GM23338 (cell line): Measurements from ENCODE around the gene ALDH3A2. TPM values are rescaled to one million over a fixed set of nuclear protein-coding genes. Genes with fewer than 3 reads are reported as not detected.

ENCODE experiments used
- ATAC-seq: fragments of 200-7000 bp; cut with Tn5 transposase; 3 replicates; pipeline ENCODE4 v1.9.1; 2020
- DNase-seq: peaks from one replicate; pipeline ENCODE4 v3.0.0-alpha.2; 2015; ENCODE audit warnings: low spot score
- H2AFZ ChIP-seq: fragments of 200-600 bp; sonication (generic); 2 replicates; pipeline ENCODE4 v1.8.0; 2016; ENCODE audit warnings: antibody characterized with exemption, mild to moderate bottlenecking, moderate library complexity
- H3F3A ChIP-seq: fragments of 200-600 bp; sonication (generic); replicated peaks from 2 replicates; pipeline ENCODE4 v1.8.0; 2017; ENCODE audit warnings: antibody characterized with exemption, mixed run types, low read depth
- H3K27ac ChIP-seq: fragments of 200-600 bp; sonication (generic); 2 replicates; pipeline ENCODE4 v1.6.1; 2016; ENCODE audit warnings: low read depth
- H3K27me3 ChIP-seq: fragments of 200-600 bp; sonication (generic); 2 replicates; pipeline ENCODE4 v1.8.0; 2016; ENCODE audit warnings: mild to moderate bottlenecking, mixed run types, moderate library complexity; ENCODE audit not compliant: insufficient read depth
- H3K36me3 ChIP-seq: fragments of 200-600 bp; sonication (generic); 2 replicates; pipeline ENCODE4 v1.8.0; 2016; ENCODE audit warnings: mild to moderate bottlenecking; ENCODE audit not compliant: insufficient read depth
- H3K4me1 ChIP-seq: fragments of 200-600 bp; sonication (generic); 2 replicates; pipeline ENCODE4 v1.8.0; 2016; ENCODE audit warnings: mild to moderate bottlenecking, moderate library complexity; ENCODE audit not compliant: insufficient read depth
- H3K4me2 ChIP-seq: fragments of 200-600 bp; sonication (generic); 2 replicates; pipeline ENCODE4 v1.7.1; 2017; ENCODE audit warnings: mixed run types
- H3K4me3 ChIP-seq: fragments of 200-600 bp; sonication (generic); 2 replicates; pipeline ENCODE4 v1.6.1; 2016; ENCODE audit warnings: mixed run types
- H3K79me2 ChIP-seq: fragments of 200-600 bp; sonication (generic); replicated peaks from 2 replicates; pipeline ENCODE4 v1.8.0; 2017; ENCODE audit warnings: mild to moderate bottlenecking; ENCODE audit not compliant: insufficient read depth
- H3K9me2 ChIP-seq: fragments of 200-600 bp; sonication (generic); 2 replicates; pipeline ENCODE4 v1.8.0; 2017; ENCODE audit not compliant: insufficient read depth
- H4K20me1 ChIP-seq: fragments of 200-600 bp; sonication (generic); replicated peaks from 2 replicates; pipeline ENCODE4 v1.8.0; 2017; ENCODE audit warnings: mild to moderate bottlenecking; ENCODE audit not compliant: insufficient read depth
- H3K27ac Mint-ChIP-seq: 2 replicates; pipeline ENCODE4 v1.8.0; 2020; ENCODE audit warnings: inconsistent platforms, mild to moderate bottlenecking, moderate library complexity, mixed read lengths
- H3K27me3 Mint-ChIP-seq: 3 replicates; pipeline ENCODE4 v1.8.0; 2022; ENCODE audit warnings: low read depth, mild to moderate bottlenecking, moderate library complexity, mixed read lengths, inconsistent platforms; ENCODE audit not compliant: insufficient read depth, poor library complexity
- H3K36me3 Mint-ChIP-seq: 3 replicates; pipeline ENCODE4 v1.8.0; 2021; ENCODE audit warnings: low read depth, mild to moderate bottlenecking, inconsistent platforms, moderate library complexity, mixed read lengths
- H3K4me1 Mint-ChIP-seq: 3 replicates; pipeline ENCODE4 v1.8.0; 2020; ENCODE audit warnings: mild to moderate bottlenecking, inconsistent platforms, mixed read lengths
- H3K4me3 Mint-ChIP-seq: 3 replicates; pipeline ENCODE4 v1.8.0; 2021; ENCODE audit warnings: moderate library complexity, mild to moderate bottlenecking, inconsistent platforms, mixed read lengths
- H3K9me3 Mint-ChIP-seq: 3 replicates; pipeline ENCODE4 v1.8.0; 2020; ENCODE audit warnings: moderate library complexity, mild to moderate bottlenecking, inconsistent platforms, mixed read lengths
- CREB1 ChIP-seq: fragments of 250-450 bp; sonication (Bioruptor Pico); IDR thresholded peaks from 2 replicates; pipeline ENCODE4 v1.5.0; 2020; ENCODE audit warnings: low read depth, mild to moderate bottlenecking, moderate library complexity
- ETS1 ChIP-seq: IDR thresholded peaks from 2 replicates; pipeline ENCODE4 v1.6.1; 2016; ENCODE audit warnings: antibody characterized with exemption
- EZH2 ChIP-seq: fragments of 200-600 bp; sonication (generic); IDR thresholded peaks from one replicate; pipeline ENCODE4 v1.8.0; 2017; ENCODE audit warnings: antibody characterized with exemption, mild to moderate bottlenecking, low read depth; ENCODE audit not compliant: unreplicated experiment
- EZH2phosphoT487 ChIP-seq: fragments of 200-600 bp; sonication (generic); IDR thresholded peaks from one replicate; pipeline ENCODE4 v1.8.1; 2018; ENCODE audit warnings: antibody characterized with exemption; ENCODE audit not compliant: unreplicated experiment
- JUNB ChIP-seq: IDR thresholded peaks from one replicate; pipeline ENCODE4 v1.6.1; 2016; ENCODE audit warnings: antibody characterized with exemption; ENCODE audit not compliant: unreplicated experiment
- NANOG ChIP-seq: IDR thresholded peaks from 2 replicates; pipeline ENCODE4 v1.6.1; 2016; ENCODE audit warnings: antibody characterized with exemption, borderline replicate concordance
- POLR2AphosphoS5 ChIP-seq: IDR thresholded peaks from 2 replicates; pipeline ENCODE4 v1.6.1; 2016; ENCODE audit warnings: antibody characterized with exemption, low read depth
- STAT1 ChIP-seq: IDR thresholded peaks from one replicate; pipeline ENCODE4 v1.6.1; 2016; ENCODE audit warnings: antibody characterized with exemption; ENCODE audit not compliant: unreplicated experiment
- ZNF114 ChIP-seq: fragments of 250-450 bp; sonication (Bioruptor Pico); IDR thresholded peaks from 2 replicates; pipeline ENCODE4 v1.5.0; 2020; ENCODE audit warnings: mild to moderate bottlenecking, moderate library complexity
- ZNF331 ChIP-seq: fragments of 250-450 bp; sonication (Bioruptor Pico); IDR thresholded peaks from 2 replicates; pipeline ENCODE4 v1.5.0; 2020; ENCODE audit warnings: low read depth, mild to moderate bottlenecking, moderate library complexity
- ZNF462 ChIP-seq: fragments of 250-450 bp; sonication (Bioruptor Pico); IDR thresholded peaks from 2 replicates; pipeline ENCODE4 v1.5.0; 2020; ENCODE audit warnings: mild to moderate bottlenecking, moderate library complexity
- polyA plus RNA-seq: library from polyadenylated mRNA; unstranded; fragments of >200 nt; fragmentation: Nextera tagmentation; extraction: Ambion mirVana; gene quantifications from 2 replicates; pipeline ENCODE4 v1.2.1, GENCODE V29; 2016
- total RNA-seq: library from RNA; depleted of rRNA; stranded (reverse); fragments of >200 nt; shearing (Covaris generic); gene quantifications from 2 replicates; pipeline ENCODE4 v1.2.3, GENCODE V29; 2014
- TF ChIP-seq, protein P1 (sequence below): IDR thresholded peaks from one replicate; pipeline ENCODE4 v1.6.1; 2018; ENCODE audit warnings: antibody characterized with exemption; ENCODE audit not compliant: unreplicated experiment
- TF ChIP-seq, protein P2 (sequence below), 2 experiments: fragments of 200-600 bp in 1 of 2; sonication (generic) in 1 of 2; conservative IDR thresholded peaks; 2 replicates each; pipeline versions ENCODE4 v1.5.1 to v1.6.1; 2016 to 2017; ENCODE audit warnings: antibody characterized with exemption in 2 of 2, low read depth in 2 of 2, mild to moderate bottlenecking in 2 of 2, moderate library complexity in 1 of 2

The ALDH3A2 gene
- total and polyA plus RNA-seq, 2 experiments from 2014 or later: 31.3 to 159 TPM

- Histone ChIP-seq H3K4me1 (0 out of 2 replicates have a peak, but pooled peaks cover 13% of the 10 kb centered on the region), H3K27me3 (peaks cover 3% of the 10 kb centered on the region; the same call in 1 of the 2 replicates), H3F3A (no peaks in the 10 kb centered on the region), H4K20me1 (peaks cover 6% of the 10 kb centered on the region), H3K27ac (no peak overlapping the region), H3K9me2 (0 out of 2 replicates have a peak, but pooled peaks cover 4% of the 10 kb centered on the region), H3K79me2 (peaks cover 62% of the 10 kb centered on the region), H3K4me2 (no peak overlapping the region), H3K4me3 (no peak overlapping the region), H3K36me3 (peaks cover 25% of the 10 kb centered on the region), H2AFZ (no peak overlapping the region)
- H3K27me3 Mint-ChIP-seq: peaks cover 10% of the 10 kb centered on the region
- DNase-seq (no peak), ATAC-seq (no peak)
- H3K4me1 Mint-ChIP-seq: peaks cover 15% of the 10 kb centered on the region
- peaks cover 31% of the 10 kb centered on the region for H3K9me3 Mint-ChIP-seq
- TF ChIP-seq, protein P1, sequence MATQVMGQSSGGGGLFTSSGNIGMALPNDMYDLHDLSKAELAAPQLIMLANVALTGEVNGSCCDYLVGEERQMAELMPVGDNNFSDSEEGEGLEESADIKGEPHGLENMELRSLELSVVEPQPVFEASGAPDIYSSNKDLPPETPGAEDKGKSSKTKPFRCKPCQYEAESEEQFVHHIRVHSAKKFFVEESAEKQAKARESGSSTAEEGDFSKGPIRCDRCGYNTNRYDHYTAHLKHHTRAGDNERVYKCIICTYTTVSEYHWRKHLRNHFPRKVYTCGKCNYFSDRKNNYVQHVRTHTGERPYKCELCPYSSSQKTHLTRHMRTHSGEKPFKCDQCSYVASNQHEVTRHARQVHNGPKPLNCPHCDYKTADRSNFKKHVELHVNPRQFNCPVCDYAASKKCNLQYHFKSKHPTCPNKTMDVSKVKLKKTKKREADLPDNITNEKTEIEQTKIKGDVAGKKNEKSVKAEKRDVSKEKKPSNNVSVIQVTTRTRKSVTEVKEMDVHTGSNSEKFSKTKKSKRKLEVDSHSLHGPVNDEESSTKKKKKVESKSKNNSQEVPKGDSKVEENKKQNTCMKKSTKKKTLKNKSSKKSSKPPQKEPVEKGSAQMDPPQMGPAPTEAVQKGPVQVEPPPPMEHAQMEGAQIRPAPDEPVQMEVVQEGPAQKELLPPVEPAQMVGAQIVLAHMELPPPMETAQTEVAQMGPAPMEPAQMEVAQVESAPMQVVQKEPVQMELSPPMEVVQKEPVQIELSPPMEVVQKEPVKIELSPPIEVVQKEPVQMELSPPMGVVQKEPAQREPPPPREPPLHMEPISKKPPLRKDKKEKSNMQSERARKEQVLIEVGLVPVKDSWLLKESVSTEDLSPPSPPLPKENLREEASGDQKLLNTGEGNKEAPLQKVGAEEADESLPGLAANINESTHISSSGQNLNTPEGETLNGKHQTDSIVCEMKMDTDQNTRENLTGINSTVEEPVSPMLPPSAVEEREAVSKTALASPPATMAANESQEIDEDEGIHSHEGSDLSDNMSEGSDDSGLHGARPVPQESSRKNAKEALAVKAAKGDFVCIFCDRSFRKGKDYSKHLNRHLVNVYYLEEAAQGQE: no peak
- TF ChIP-seq ZNF462 (CRISPR knock-in tag) (no peak), CREB1 (CRISPR knock-in tag) (no peak), ZNF331 (no peak), JUNB (no peak), POLR2AphosphoS5 (no peak), EZH2 (no peak), STAT1 (no peak), EZH2phosphoT487 (no peak), ETS1 (no peak), NANOG (no peak), ZNF114 (no peak)
- TF ChIP-seq, protein P2, sequence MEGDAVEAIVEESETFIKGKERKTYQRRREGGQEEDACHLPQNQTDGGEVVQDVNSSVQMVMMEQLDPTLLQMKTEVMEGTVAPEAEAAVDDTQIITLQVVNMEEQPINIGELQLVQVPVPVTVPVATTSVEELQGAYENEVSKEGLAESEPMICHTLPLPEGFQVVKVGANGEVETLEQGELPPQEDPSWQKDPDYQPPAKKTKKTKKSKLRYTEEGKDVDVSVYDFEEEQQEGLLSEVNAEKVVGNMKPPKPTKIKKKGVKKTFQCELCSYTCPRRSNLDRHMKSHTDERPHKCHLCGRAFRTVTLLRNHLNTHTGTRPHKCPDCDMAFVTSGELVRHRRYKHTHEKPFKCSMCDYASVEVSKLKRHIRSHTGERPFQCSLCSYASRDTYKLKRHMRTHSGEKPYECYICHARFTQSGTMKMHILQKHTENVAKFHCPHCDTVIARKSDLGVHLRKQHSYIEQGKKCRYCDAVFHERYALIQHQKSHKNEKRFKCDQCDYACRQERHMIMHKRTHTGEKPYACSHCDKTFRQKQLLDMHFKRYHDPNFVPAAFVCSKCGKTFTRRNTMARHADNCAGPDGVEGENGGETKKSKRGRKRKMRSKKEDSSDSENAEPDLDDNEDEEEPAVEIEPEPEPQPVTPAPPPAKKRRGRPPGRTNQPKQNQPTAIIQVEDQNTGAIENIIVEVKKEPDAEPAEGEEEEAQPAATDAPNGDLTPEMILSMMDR (conservative IDR thresholded peaks at IDR 0.05; ENCODE audit: low read depth in 2 of 2): no peak
- H3K4me3 Mint-ChIP-seq: no peak overlapping the region
- H3K27ac Mint-ChIP-seq: no peak overlapping the region
- peaks cover 67% of the 10 kb centered on the region for H3K36me3 Mint-ChIP-seq
These were observed 5.9 kb downstream of the ALDH3A2 start for GRCh38 chr17:19654342-19654886.
